ENCODE data around the gene SNTG2. TPM values are rescaled to one million over a fixed set of nuclear protein-coding genes. Genes with fewer than 3 reads are reported as not detected.

Gene SNTG2
- total RNA-seq, 4 donors from 2014 or later, result 9.0 to 44.6 (median 30.8) TPM

- no peak overlapping the region for H3K4me3 ChIP-seq
- H3K9me3 ChIP-seq, result peaks cover 0 to 5% (median 0%) of the 10 kb centered on the region in 4 donors
- TF ChIP-seq EP300 (IDR thresholded peaks at IDR 0.05), result no peak
- WGBS, 2 donors, result 79 to 80% methylated on average over 5 of the region's 5 CpGs
- H3K27ac ChIP-seq, result no peak overlapping the region
- H3K36me3 ChIP-seq, result no peaks in the 10 kb centered on the region
- no peak for DNase-seq (ENCODE audit: low spot score in 2 of 2)
- no peaks in the 10 kb centered on the region for H3K27me3 ChIP-seq
- no peaks in the 10 kb centered on the region for H3K4me1 ChIP-seq
Observed at GRCh38 chr2:1004398-1004797, 53.7 kb downstream of the SNTG2 start.

DNA sequence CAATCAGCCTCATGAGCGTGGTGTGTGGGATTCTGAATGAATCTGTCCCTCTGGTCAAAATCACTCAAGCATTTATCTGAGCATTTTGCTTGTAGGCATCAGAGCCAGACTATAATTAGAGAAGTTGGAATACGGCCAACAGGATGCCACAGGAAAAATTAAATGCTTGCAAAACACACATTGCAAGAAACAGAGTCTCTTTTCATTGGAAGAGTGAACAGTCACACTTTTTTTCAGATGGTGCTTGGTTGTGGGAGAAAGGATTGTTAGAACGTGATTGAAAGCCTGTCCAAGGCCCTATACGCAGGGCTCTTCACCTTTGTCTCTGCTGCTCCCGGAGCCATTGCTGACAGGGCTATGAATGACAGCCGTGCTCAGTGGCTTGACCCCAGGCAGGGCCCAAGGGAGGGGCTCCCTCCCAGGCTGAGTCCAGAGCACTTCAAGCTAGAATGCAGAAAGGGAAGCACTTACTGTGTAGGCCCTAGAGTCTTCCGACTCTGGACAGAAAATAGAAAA, 59.8 kb downstream of the SNTG2 start:
- WGBS, 2 donors, result 18 to 32% methylated on average over 7 of the region's 7 CpGs
- H3K36me3 ChIP-seq, result no peaks in the 10 kb centered on the region
- no peak for DNase-seq (ENCODE audit: low spot score in 2 of 2)
- H3K27me3 ChIP-seq, result no peaks in the 10 kb centered on the region
- H3K4me3 ChIP-seq, result no peak overlapping the region
- no peaks in the 10 kb centered on the region for H3K9me3 ChIP-seq
- H3K4me1 ChIP-seq, result peaks cover 0 to 8% (median 2%) of the 10 kb centered on the region in 4 donors
- H3K27ac ChIP-seq, result no peak overlapping the region
- TF ChIP-seq CTCF (IDR thresholded peaks at IDR 0.05), result no peak

- no peaks in the 10 kb centered on the region for H3K36me3 ChIP-seq
- H3K27me3 ChIP-seq, result no peaks in the 10 kb centered on the region
- no peaks in the 10 kb centered on the region for H3K9me3 ChIP-seq
- TF ChIP-seq POLR2A (IDR thresholded peaks at IDR 0.05), result no peak
- no peak for TF ChIP-seq EP300 (IDR thresholded peaks at IDR 0.05)
- no peak overlapping the region for H3K4me3 ChIP-seq
- whole genome bisulfite sequencing, 2 donors, result 61 to 66% methylated on average over 5 of the region's 5 CpGs
- peaks cover 0 to 8% (median 2%) of the 10 kb centered on the region in 4 donors for H3K4me1 ChIP-seq
- no peak for DNase-seq (ENCODE audit: low spot score in 2 of 2)
- no peak overlapping the region for H3K27ac ChIP-seq
Observed at GRCh38 chr2:1011006-1011405, 60.4 kb downstream of the SNTG2 start.

GRCh38 chr2:1011985-1012384, 61.3 kb downstream of the SNTG2 start:
- no peak overlapping the region for H3K4me3 ChIP-seq
- H3K36me3 ChIP-seq, result no peaks in the 10 kb centered on the region
- H3K27me3 ChIP-seq, result no peaks in the 10 kb centered on the region
- H3K4me1 ChIP-seq, result peaks cover 0 to 8% (median 2%) of the 10 kb centered on the region in 4 donors
- TF ChIP-seq EP300 (IDR thresholded peaks at IDR 0.05), result no peak
- no peak for TF ChIP-seq CTCF (IDR thresholded peaks at IDR 0.05)
- TF ChIP-seq POLR2A (IDR thresholded peaks at IDR 0.05), result no peak
- no peak for DNase-seq (ENCODE audit: low spot score in 2 of 2)
- H3K27ac ChIP-seq, result no peak overlapping the region
- no peaks in the 10 kb centered on the region for H3K9me3 ChIP-seq
- 92 to 93% methylated on average over 7 of the region's 7 CpGs for WGBS, 2 donors

- WGBS, 2 donors, result 80 to 83% methylated on average over 12 of the region's 12 CpGs
- H3K9me3 ChIP-seq, result no peaks in the 10 kb centered on the region
- peaks cover 0 to 8% (median 2%) of the 10 kb centered on the region in 4 donors for H3K4me1 ChIP-seq
- H3K4me3 ChIP-seq, result no peak overlapping the region
- no peak for TF ChIP-seq CTCF (IDR thresholded peaks at IDR 0.05)
- TF ChIP-seq EP300 (IDR thresholded peaks at IDR 0.05), result no peak
- TF ChIP-seq POLR2A (IDR thresholded peaks at IDR 0.05), result no peak
- DNase-seq (ENCODE audit: low spot score in 2 of 2), result no peak
- no peaks in the 10 kb centered on the region for H3K36me3 ChIP-seq
- no peak overlapping the region for H3K27ac ChIP-seq
- no peaks in the 10 kb centered on the region for H3K27me3 ChIP-seq
Observed at GRCh38 chr2:1014802-1015201, 64.2 kb downstream of the SNTG2 start.

GRCh38 chr2:1016500-1016899, 65.9 kb downstream of the SNTG2 start:
- DNase-seq (ENCODE audit: low spot score in 2 of 2), result no peak
- no peaks in the 10 kb centered on the region for H3K27me3 ChIP-seq
- 94 to 96% methylated on average over 8 of the region's 8 CpGs for WGBS, 2 donors
- H3K9me3 ChIP-seq, result no peaks in the 10 kb centered on the region
- no peak overlapping the region for H3K27ac ChIP-seq
- no peak for TF ChIP-seq CTCF (IDR thresholded peaks at IDR 0.05)
- TF ChIP-seq POLR2A (IDR thresholded peaks at IDR 0.05), result no peak
- no peak for TF ChIP-seq EP300 (IDR thresholded peaks at IDR 0.05)
- H3K36me3 ChIP-seq, result no peaks in the 10 kb centered on the region
- H3K4me1 ChIP-seq, result no peaks in the 10 kb centered on the region
- no peak overlapping the region for H3K4me3 ChIP-seq

All from tibial nerve (tissue), 4 donors.